GM12801 (cell line): ENCODE measurements around the gene SLC24A1.

Source experiments
- TF ChIP-seq, protein P1 (sequence below): IDR thresholded peaks from one replicate; pipeline ENCODE4 v1.5.1; 2011; ENCODE audit warnings: control low read depth; ENCODE audit not compliant: insufficient read length; ENCODE audit errors: extremely low read depth

Gene SLC24A1

GRCh38 chr15:65621638-65622037 lies at the start of gene SLC24A1:
Gene SLC24A1, plus strand, starts transcription at chr15:65621938. Its CDS starts 2,143 bp downstream, at chr15:65624081.
- TF ChIP-seq, protein P1, sequence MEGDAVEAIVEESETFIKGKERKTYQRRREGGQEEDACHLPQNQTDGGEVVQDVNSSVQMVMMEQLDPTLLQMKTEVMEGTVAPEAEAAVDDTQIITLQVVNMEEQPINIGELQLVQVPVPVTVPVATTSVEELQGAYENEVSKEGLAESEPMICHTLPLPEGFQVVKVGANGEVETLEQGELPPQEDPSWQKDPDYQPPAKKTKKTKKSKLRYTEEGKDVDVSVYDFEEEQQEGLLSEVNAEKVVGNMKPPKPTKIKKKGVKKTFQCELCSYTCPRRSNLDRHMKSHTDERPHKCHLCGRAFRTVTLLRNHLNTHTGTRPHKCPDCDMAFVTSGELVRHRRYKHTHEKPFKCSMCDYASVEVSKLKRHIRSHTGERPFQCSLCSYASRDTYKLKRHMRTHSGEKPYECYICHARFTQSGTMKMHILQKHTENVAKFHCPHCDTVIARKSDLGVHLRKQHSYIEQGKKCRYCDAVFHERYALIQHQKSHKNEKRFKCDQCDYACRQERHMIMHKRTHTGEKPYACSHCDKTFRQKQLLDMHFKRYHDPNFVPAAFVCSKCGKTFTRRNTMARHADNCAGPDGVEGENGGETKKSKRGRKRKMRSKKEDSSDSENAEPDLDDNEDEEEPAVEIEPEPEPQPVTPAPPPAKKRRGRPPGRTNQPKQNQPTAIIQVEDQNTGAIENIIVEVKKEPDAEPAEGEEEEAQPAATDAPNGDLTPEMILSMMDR, result no peak

DNA sequence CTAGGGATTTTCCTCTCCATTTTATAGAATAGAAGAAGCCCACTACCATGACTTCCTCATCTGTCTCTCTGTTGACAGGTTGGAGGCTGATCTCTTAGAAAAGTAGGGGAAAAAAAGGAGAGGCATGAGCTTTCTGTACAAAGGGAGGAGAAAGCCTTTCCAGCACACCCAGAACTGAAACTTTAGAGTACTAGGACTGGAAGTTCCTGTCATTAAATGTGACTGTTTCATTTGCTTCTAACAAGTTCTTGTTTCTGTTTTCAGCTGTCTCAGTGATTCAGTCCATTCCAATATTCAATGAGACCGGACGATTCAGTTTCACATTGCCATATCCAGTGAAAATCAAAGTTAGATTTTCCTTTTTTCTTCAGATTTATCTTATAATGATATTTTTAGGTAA lies 49.8 kb upstream of the SLC24A1 start:
- TF ChIP-seq, protein P1, result no peak

GRCh38 chr15:65576664-65577063 lies 45.1 kb upstream of the SLC24A1 start:
- TF ChIP-seq, protein P1, result no peak

GRCh38 chr15:65577129-65577996 lies 44.4 kb upstream of the SLC24A1 start:
- TF ChIP-seq, protein P1, result no peak

DNA sequence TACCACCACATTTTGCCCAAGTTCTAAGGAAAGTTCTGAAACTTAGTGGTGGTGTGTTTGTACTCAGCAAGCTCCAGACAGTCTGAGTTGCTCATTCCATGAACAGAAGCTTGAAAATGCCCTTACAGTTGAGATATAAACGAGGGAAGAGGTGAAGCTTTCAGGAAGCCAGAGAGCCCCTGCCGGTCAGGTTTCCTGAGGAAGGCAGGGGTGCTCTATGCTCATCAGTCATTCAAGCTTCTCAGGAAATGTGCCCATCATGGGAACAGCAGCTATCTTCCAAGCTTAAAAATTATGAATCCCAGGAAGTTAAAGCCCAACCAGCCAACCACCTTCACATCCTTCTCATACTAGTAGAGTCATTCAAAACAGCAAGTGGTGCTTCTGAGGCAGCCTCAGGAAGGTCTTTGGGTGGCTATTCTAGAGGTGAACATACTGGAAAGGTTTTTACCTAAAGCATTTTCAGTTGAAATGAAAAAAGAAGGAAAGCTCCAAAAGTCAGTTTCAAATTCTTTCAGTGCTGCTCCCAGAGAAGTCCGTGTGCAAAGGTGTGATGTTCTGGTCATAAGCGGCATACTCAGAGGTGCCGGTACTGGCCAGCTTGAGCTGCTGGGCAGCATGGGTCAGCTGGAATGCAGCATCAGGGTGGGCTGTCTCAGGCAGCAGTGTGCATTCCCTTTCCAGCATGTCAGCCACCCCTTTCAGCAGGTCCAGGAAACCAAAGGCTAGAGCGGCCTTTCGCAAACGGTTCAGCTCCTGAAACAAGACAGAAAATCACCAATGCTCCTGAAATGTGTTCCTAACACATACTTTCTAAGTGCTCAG lies 42.6 kb upstream of the SLC24A1 start:
- TF ChIP-seq, protein P1, result no peak

DNA sequence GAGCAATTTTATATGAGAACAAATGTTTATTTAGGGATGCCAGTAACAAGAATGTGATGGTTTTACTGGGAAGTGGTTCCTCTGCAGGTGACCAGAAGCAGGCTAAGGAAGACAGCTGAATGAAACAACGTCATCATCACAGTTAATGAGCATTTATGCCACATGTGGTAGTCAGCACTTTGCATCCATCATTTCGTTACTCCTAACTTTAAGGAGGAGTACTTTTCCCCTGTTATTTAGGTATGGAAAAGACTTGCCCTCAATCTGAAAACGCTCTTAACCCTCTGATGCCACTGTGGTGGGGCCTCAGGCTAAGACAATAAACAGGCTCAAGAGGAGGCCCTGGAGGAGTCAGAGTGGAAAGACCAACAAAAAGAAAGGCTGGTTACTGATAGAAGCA lies 42.0 kb upstream of the SLC24A1 start:
- TF ChIP-seq, protein P1, result no peak

GRCh38 chr15:65580287-65580686 lies 41.5 kb upstream of the SLC24A1 start:
- TF ChIP-seq, protein P1, result no peak
